Sigmoid colon (tissue), 7 donors: ENCODE measurements around the gene NXPH4. TPM values are rescaled to one million over a fixed set of nuclear protein-coding genes. Genes with fewer than 3 reads are reported as not detected.
A peak's percentile ranks its signal among the peaks of the same experiment; 100 is the strongest.

ENCODE experiments used
- DNase-seq: peaks from one replicate; pipeline ENCODE4 v3.0.0-alpha.2; 2019
- H3K27ac ChIP-seq, 4 donors: fragments of 200-600 bp; sonication (generic); one replicate each; pipeline ENCODE4 v1.5.1; 2016 to 2019; ENCODE audit warnings: mild to moderate bottlenecking in 1 of 4
- H3K27me3 ChIP-seq, 3 donors: fragments of 200-600 bp; sonication (generic); one replicate each; pipeline ENCODE4 v1.5.1; 2019; ENCODE audit warnings: mild to moderate bottlenecking in 1 of 3
- H3K36me3 ChIP-seq, 4 donors: fragments of 200-600 bp; sonication (generic); one replicate each; pipeline ENCODE4 v1.5.1; 2016 to 2019
- H3K4me1 ChIP-seq, 4 donors: fragments of 200-600 bp; sonication (generic); one replicate each; pipeline ENCODE4 v1.5.1; 2017 to 2019
- H3K4me3 ChIP-seq, 4 donors: fragments of 200-600 bp; sonication (generic); one replicate each; pipeline ENCODE4 v1.5.1; 2017 to 2019; ENCODE audit warnings: mild to moderate bottlenecking in 2 of 4, moderate library complexity in 1 of 4
- H3K9me3 ChIP-seq, 4 donors: fragments of 200-600 bp in 3 of 4; sonication (generic) in 3 of 4; one replicate each; pipeline versions ENCODE4 v1.5.1 to v1.6.1; 2013 to 2019
- EP300 ChIP-seq, 4 donors: sonication (generic); formaldehyde crosslinking; IDR thresholded peaks; one replicate each; pipeline ENCODE4 v1.6.1; 2017; ENCODE audit warnings: antibody characterized with exemption in 4 of 4
- POLR2A ChIP-seq, 2 donors: fragments of 450-650 bp; IDR thresholded peaks; one replicate each; pipeline ENCODE4 v1.6.1; 2016; ENCODE audit warnings: antibody characterized with exemption in 2 of 2, mild to moderate bottlenecking in 2 of 2, moderate library complexity in 2 of 2
- POLR2AphosphoS5 ChIP-seq, 4 donors: sonication (generic); formaldehyde crosslinking; IDR thresholded peaks; one replicate each; pipeline ENCODE4 v1.6.1; 2017; ENCODE audit warnings: antibody characterized with exemption in 4 of 4
- WGBS, 2 donors: extraction: QIAGEN DNeasy Blood & Tissue Kit; methylation state at CpG; one replicate each; pipeline ENCODE4 v1.1.7; 2013; 5-methylcytosine and 5-hydroxymethylcytosine counted together
- intact Hi-C: fragments of 100-400 bp; cut with DNase I; formaldehyde crosslinking; loops from one replicate; pipeline ENCODE4 v1.15.1; 2023
- polyA plus RNA-seq, 3 donors: library from polyadenylated mRNA; stranded (reverse); fragments of 200-250 nt; gene quantifications; one replicate each; pipeline ENCODE4 v1.2.3, GENCODE V29; 2013
- total RNA-seq, 4 donors: library from RNA; depleted of rRNA; stranded (reverse); fragments of >200 nt; gene quantifications; one replicate each; pipeline ENCODE4 v1.1.0, GENCODE V29; 2016
- TF ChIP-seq, protein P1 (sequence below), 4 experiments: fragments of 450-650 bp in 3 of 4; fragments of 200-600 bp in 1 of 4; IDR thresholded peaks; one replicate each; pipeline ENCODE4 v1.5.1; 2016 to 2019; ENCODE audit warnings: antibody characterized with exemption in 4 of 4, mild to moderate bottlenecking in 3 of 4, moderate library complexity in 2 of 4
- donor health status: healthy with polysubstance abuse.
- donor health status: Bipolar disorder and iron deficiency.
- donor health status: healthy.

Gene NXPH4
- total and polyA plus RNA-seq, 7 donors, result 0.13 TPM; not detected in 6

DNA sequence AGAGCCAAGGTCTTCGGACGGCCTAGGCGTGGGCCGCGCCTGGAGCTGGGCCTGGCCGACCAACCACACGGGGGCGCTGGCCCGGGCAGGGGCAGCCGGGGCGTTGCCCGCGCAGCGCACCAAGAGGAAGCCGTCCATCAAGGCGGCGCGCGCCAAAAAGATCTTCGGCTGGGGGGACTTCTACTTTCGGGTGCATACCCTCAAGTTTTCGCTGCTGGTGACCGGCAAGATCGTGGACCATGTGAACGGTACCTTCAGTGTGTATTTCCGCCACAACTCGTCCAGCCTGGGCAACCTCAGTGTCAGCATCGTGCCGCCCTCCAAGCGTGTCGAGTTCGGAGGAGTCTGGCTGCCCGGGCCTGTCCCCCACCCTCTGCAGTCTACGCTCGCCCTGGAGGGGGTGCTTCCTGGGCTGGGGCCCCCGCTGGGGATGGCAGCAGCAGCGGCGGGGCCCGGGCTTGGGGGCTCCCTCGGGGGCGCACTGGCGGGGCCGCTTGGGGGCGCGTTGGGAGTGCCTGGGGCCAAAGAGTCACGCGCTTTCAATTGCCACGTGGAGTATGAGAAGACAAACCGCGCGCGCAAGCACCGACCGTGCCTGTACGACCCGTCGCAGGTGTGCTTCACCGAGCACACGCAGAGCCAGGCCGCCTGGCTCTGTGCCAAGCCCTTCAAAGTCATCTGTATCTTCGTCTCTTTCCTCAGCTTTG is 8.5 kb downstream of the NXPH4 start:
- peak; percentile 71 for DNase-seq
- no peaks in the 10 kb centered on the region for H3K36me3 ChIP-seq
- intact Hi-C loops, result no loop called here
- 4 to 5% methylated on average over 61 of the region's 61 CpGs for WGBS, 2 donors
- TF ChIP-seq EP300 (IDR thresholded peaks at IDR 0.05), result no peak
- TF ChIP-seq, protein P1, sequence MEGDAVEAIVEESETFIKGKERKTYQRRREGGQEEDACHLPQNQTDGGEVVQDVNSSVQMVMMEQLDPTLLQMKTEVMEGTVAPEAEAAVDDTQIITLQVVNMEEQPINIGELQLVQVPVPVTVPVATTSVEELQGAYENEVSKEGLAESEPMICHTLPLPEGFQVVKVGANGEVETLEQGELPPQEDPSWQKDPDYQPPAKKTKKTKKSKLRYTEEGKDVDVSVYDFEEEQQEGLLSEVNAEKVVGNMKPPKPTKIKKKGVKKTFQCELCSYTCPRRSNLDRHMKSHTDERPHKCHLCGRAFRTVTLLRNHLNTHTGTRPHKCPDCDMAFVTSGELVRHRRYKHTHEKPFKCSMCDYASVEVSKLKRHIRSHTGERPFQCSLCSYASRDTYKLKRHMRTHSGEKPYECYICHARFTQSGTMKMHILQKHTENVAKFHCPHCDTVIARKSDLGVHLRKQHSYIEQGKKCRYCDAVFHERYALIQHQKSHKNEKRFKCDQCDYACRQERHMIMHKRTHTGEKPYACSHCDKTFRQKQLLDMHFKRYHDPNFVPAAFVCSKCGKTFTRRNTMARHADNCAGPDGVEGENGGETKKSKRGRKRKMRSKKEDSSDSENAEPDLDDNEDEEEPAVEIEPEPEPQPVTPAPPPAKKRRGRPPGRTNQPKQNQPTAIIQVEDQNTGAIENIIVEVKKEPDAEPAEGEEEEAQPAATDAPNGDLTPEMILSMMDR (IDR thresholded peaks at IDR 0.05), result peak in 1 of 4 experiments; percentile 45
- H3K4me3 ChIP-seq, result peak overlapping the region in 2 of 4 donors; percentile 5 to 6
- no peaks in the 10 kb centered on the region for H3K9me3 ChIP-seq
- no peak overlapping the region for H3K27ac ChIP-seq
- peaks cover 0 to 36% (median 19%) of the 10 kb centered on the region in 4 donors for H3K4me1 ChIP-seq
- peaks cover 61 to 79% (median 74%) of the 10 kb centered on the region in 3 donors for H3K27me3 ChIP-seq

DNA sequence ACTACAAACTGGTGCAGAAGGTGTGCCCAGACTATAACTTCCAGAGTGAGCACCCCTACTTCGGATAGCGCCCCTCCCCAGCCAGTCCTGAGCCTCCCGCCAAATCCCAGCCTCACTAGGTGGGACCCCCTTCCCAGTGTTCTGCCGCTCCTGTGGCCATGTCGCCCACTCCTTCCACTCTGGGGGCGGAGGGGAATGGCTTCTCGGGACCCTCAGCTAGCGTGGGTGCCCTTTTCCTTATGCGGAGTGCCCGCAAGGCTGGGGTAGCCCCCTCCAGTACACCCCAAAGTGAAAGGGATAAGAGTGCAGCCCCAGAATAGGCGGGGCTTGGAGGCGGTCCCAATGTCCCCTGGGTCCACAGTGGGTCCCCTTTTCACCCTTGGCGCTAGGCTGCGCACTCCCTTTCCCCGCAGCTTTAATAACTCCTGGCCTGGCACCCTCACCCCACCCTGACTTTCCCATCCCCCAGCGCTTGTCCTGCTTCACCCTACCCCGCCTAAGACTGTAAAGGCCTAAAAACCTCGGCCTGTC is 9.2 kb downstream of the NXPH4 start:
- no peak overlapping the region for H3K27ac ChIP-seq
- DNase-seq, result no peak
- WGBS, 2 donors, result 26 to 30% methylated on average over 18 of the region's 18 CpGs
- peaks cover 0 to 39% (median 25%) of the 10 kb centered on the region in 4 donors for H3K4me1 ChIP-seq
- H3K9me3 ChIP-seq, result no peaks in the 10 kb centered on the region
- intact Hi-C loops, result no loop called here
- TF ChIP-seq, protein P1 (IDR thresholded peaks at IDR 0.05), result no peak
- no peaks in the 10 kb centered on the region for H3K36me3 ChIP-seq
- H3K27me3 ChIP-seq, result peaks cover 57 to 72% (median 68%) of the 10 kb centered on the region in 3 donors
- no peak overlapping the region for H3K4me3 ChIP-seq

DNA sequence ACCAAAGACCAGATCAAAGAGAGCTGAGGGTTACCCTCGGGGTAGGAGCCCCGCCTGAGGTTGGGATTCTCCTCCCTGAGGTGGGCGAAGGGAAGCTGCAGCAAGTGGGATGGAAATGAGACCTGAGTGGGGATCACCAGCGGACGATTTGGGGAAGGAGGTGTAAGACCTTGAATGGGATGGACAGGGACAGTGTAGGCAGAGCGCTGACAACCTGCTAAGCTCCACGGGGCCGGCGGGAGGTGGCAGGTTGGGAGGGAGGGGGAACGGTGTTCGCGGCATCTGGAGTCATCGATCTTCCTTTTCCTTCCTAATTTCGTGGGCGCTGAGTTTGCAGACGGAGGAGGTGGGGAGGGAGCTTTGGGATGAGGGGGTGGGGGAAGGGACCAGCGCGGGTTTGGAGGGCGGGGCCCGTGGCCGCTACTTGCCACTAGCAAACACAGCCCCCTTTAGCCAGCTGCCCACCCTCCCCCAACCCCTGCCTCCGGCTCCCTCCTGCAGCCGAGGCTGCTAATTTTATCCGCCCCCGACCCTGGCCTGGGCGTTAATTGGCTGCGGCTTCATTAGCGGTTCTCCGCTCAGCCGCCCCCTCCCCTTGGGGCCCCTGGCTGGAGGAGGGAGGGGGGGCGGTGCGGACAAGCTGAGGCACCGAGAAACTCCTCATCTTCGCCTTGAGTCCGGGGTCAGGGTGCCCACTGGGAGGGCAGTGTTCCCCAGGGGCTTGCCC is 10.2 kb downstream of the NXPH4 start:
- 9 to 17% methylated on average over 35 of the region's 35 CpGs for WGBS, 2 donors
- no peak for TF ChIP-seq EP300 (IDR thresholded peaks at IDR 0.05)
- TF ChIP-seq POLR2A (IDR thresholded peaks at IDR 0.05), result no peak
- no peak for TF ChIP-seq POLR2AphosphoS5 (IDR thresholded peaks at IDR 0.05)
- TF ChIP-seq, protein P1 (IDR thresholded peaks at IDR 0.05), result no peak
- Histone ChIP-seq H3K27me3 (peaks cover 48 to 62% (median 58%) of the 10 kb centered on the region in 3 donors), H3K4me1 (peaks cover 0 to 37% (median 28%) of the 10 kb centered on the region in 4 donors), H3K27ac (no peak overlapping the region), H3K36me3 (peaks cover 0 to 6% (median 2%) of the 10 kb centered on the region in 4 donors), H3K4me3 (no peak overlapping the region), H3K9me3 (no peaks in the 10 kb centered on the region)
- intact Hi-C loops, result no loop called here
- no peak for DNase-seq

DNA sequence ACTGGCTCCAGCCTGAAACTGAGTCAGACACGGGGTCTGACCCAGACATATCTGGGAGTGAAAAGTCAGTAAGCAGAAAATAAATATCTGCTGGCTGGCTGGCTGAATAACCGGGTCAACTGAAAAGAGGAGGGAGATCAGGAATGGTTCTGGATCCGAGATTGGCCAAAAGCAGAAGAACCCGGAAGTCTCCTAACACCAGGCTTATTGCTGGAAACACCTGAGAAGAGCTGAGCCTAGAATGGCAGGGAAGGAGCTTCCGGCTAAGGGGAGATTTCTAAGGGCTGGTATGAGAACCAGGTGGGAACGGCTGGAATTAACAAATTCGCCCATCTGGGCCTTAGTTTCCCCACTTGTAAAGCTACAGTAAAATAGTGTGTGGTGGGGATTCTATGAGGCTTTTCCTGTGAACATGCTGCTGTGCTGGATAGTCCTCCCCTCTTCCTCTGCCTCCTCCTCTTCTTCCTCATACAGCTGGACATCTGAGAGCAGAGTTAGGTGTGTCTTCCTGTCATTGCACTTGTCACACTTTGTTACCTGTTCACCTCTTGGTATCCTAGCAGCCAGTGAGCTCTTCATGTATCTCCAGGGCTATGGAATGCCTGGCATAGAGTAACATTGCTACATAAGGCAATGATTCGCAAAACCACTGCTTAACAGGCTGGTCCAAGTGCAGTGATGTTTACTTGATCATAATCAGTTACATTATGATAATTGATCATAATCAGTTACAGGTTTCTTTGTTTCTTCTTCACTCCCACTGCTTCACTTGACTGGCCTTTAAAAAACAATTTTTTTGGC is 10.9 kb downstream of the NXPH4 start:
- no peak for DNase-seq
- peaks cover under 1 to 14% (median 8%) of the 10 kb centered on the region in 4 donors for H3K36me3 ChIP-seq
- H3K4me3 ChIP-seq, result no peak overlapping the region
- 26 to 40% methylated on average over 8 of the region's 8 CpGs for WGBS, 2 donors
- H3K4me1 ChIP-seq, result peaks cover 0 to 37% (median 28%) of the 10 kb centered on the region in 4 donors
- TF ChIP-seq, protein P1 (IDR thresholded peaks at IDR 0.05), result no peak
- TF ChIP-seq POLR2AphosphoS5 (IDR thresholded peaks at IDR 0.05) (no peak), EP300 (IDR thresholded peaks at IDR 0.05) (no peak), POLR2A (IDR thresholded peaks at IDR 0.05) (no peak)
- intact Hi-C loops, result no loop called here
- H3K9me3 ChIP-seq, result no peaks in the 10 kb centered on the region
- peaks cover 44 to 55% (median 50%) of the 10 kb centered on the region in 3 donors for H3K27me3 ChIP-seq
- H3K27ac ChIP-seq, result no peak overlapping the region
